ENCODE measurements around the gene GRK5. TPM values are rescaled to one million over a fixed set of nuclear protein-coding genes. Genes with fewer than 3 reads are reported as not detected.

Gene GRK5
- total and polyA plus RNA-seq, 5 donors from 2014 or later = 5.1 to 46.4 (median 14.5) TPM

GRCh38 chr10:119323085-119324016, 116.0 kb downstream of the GRK5 start:
- Histone ChIP-seq H3K27ac (ENCODE audit: insufficient read depth, low read length, poor library complexity, severe bottlenecking) (no peak overlapping the region), H3K27me3 (ENCODE audit: control insufficient read depth, insufficient read depth, low read length) (no peaks in the 10 kb centered on the region), H3K36me3 (ENCODE audit: control insufficient read depth, insufficient read depth, low read length) (peaks cover 4% of the 10 kb centered on the region), H3K4me3 (ENCODE audit: low read depth, low read length) (no peak overlapping the region), H3K4me1 (ENCODE audit: control insufficient read depth, insufficient read depth, low read length, poor library complexity, severe bottlenecking) (no peaks in the 10 kb centered on the region), H3K9me3 (ENCODE audit: control insufficient read depth in 2 of 2, low read length in 2 of 2) (no peaks in the 10 kb centered on the region)
- H3K27me3 Mint-ChIP-seq = no peaks in the 10 kb centered on the region
- H3K27ac Mint-ChIP-seq = no peak overlapping the region
- DNase-seq (no peak), ATAC-seq (ENCODE audit: low read depth in 2 of 2) (no peak)
- H3K4me3 Mint-ChIP-seq = no peak overlapping the region
- H3K9me3 Mint-ChIP-seq = no peaks in the 10 kb centered on the region
- peaks cover 0 to 39% (median 20%) of the 10 kb centered on the region in 4 donors for H3K4me1 Mint-ChIP-seq
- peaks cover 19% of the 10 kb centered on the region for H3K36me3 Mint-ChIP-seq

- H3K27ac Mint-ChIP-seq = peak overlapping the region in 1 of 3 donors; percentile 80
- no peak overlapping the region for H3K4me3 Mint-ChIP-seq
- DNase-seq = no peak
- peaks cover 5 to 28% (median 16%) of the 10 kb centered on the region in 4 donors for H3K4me1 Mint-ChIP-seq
- Histone ChIP-seq H3K36me3 (ENCODE audit: control insufficient read depth, insufficient read depth, low read length) (peaks cover 8% of the 10 kb centered on the region), H3K4me1 (ENCODE audit: control insufficient read depth, insufficient read depth, low read length, poor library complexity, severe bottlenecking) (no peaks in the 10 kb centered on the region), H3K4me3 (ENCODE audit: low read depth, low read length) (no peak overlapping the region), H3K27ac (ENCODE audit: insufficient read depth, low read length, poor library complexity, severe bottlenecking) (no peak overlapping the region), H3K27me3 (ENCODE audit: control insufficient read depth, insufficient read depth, low read length) (no peaks in the 10 kb centered on the region), H3K9me3 (ENCODE audit: control insufficient read depth in 2 of 2, low read length in 2 of 2) (no peaks in the 10 kb centered on the region)
- no peak for ATAC-seq (ENCODE audit: low read depth in 2 of 2)
- H3K27me3 Mint-ChIP-seq = no peaks in the 10 kb centered on the region
- no peaks in the 10 kb centered on the region for H3K9me3 Mint-ChIP-seq
- peaks cover 22% of the 10 kb centered on the region for H3K36me3 Mint-ChIP-seq
Observed at GRCh38 chr10:119325131-119325530, 117.8 kb downstream of the GRK5 start.

GRCh38 chr10:119326167-119326566, 118.8 kb downstream of the GRK5 start:
- no peaks in the 10 kb centered on the region for H3K9me3 ChIP-seq (ENCODE audit: control insufficient read depth in 2 of 2, low read length in 2 of 2)
- H3K27me3 ChIP-seq (ENCODE audit: control insufficient read depth, insufficient read depth, low read length) = no peaks in the 10 kb centered on the region
- Mint-ChIP-seq H3K27ac (no peak overlapping the region), H3K4me1 (peaks cover 5 to 23% (median 11%) of the 10 kb centered on the region in 4 donors), H3K9me3 (no peaks in the 10 kb centered on the region), H3K4me3 (no peak overlapping the region), H3K27me3 (no peaks in the 10 kb centered on the region), H3K36me3 (peaks cover 19% of the 10 kb centered on the region)
- no peaks in the 10 kb centered on the region for H3K4me1 ChIP-seq (ENCODE audit: control insufficient read depth, insufficient read depth, low read length, poor library complexity, severe bottlenecking)
- no peak overlapping the region for H3K4me3 ChIP-seq (ENCODE audit: low read depth, low read length)
- ATAC-seq (ENCODE audit: low read depth in 2 of 2) = no peak
- DNase-seq = no peak
- H3K27ac ChIP-seq (ENCODE audit: insufficient read depth, low read length, poor library complexity, severe bottlenecking) = no peak overlapping the region
- H3K36me3 ChIP-seq (ENCODE audit: control insufficient read depth, insufficient read depth, low read length) = peaks cover 8% of the 10 kb centered on the region

- no peaks in the 10 kb centered on the region for H3K9me3 Mint-ChIP-seq
- Histone ChIP-seq H3K27me3 (ENCODE audit: control insufficient read depth, insufficient read depth, low read length) (no peaks in the 10 kb centered on the region), H3K4me3 (ENCODE audit: low read depth, low read length) (no peak overlapping the region), H3K9me3 (ENCODE audit: control insufficient read depth in 2 of 2, low read length in 2 of 2) (no peaks in the 10 kb centered on the region), H3K4me1 (ENCODE audit: control insufficient read depth, insufficient read depth, low read length, poor library complexity, severe bottlenecking) (no peaks in the 10 kb centered on the region), H3K27ac (ENCODE audit: insufficient read depth, low read length, poor library complexity, severe bottlenecking) (no peak overlapping the region), H3K36me3 (ENCODE audit: control insufficient read depth, insufficient read depth, low read length) (peaks cover 8% of the 10 kb centered on the region)
- no peaks in the 10 kb centered on the region for H3K27me3 Mint-ChIP-seq
- H3K4me1 Mint-ChIP-seq = peaks cover under 1 to 19% (median 8%) of the 10 kb centered on the region in 4 donors
- ATAC-seq (ENCODE audit: low read depth in 2 of 2) (no peak), DNase-seq (no peak)
- no peak overlapping the region for H3K4me3 Mint-ChIP-seq
- H3K27ac Mint-ChIP-seq = no peak overlapping the region
- H3K36me3 Mint-ChIP-seq = peaks cover 14% of the 10 kb centered on the region
Observed at GRCh38 chr10:119327096-119327745, 119.8 kb downstream of the GRK5 start.

- no peaks in the 10 kb centered on the region for H3K27me3 Mint-ChIP-seq
- no peak for ATAC-seq (ENCODE audit: low read depth in 2 of 2)
Observed at GRCh38 chr10:119328223-119328622, 120.9 kb downstream of the GRK5 start.

GRCh38 chr10:119330342-119330741, 123.0 kb downstream of the GRK5 start:
- Histone ChIP-seq H3K4me3 (ENCODE audit: low read depth, low read length) (no peak overlapping the region), H3K9me3 (ENCODE audit: control insufficient read depth in 2 of 2, low read length in 2 of 2) (no peaks in the 10 kb centered on the region), H3K27me3 (ENCODE audit: control insufficient read depth, insufficient read depth, low read length) (no peaks in the 10 kb centered on the region), H3K36me3 (ENCODE audit: control insufficient read depth, insufficient read depth, low read length) (peaks cover 20% of the 10 kb centered on the region), H3K27ac (ENCODE audit: insufficient read depth, low read length, poor library complexity, severe bottlenecking) (no peak overlapping the region), H3K4me1 (ENCODE audit: control insufficient read depth, insufficient read depth, low read length, poor library complexity, severe bottlenecking) (no peaks in the 10 kb centered on the region)
- ATAC-seq (ENCODE audit: low read depth in 2 of 2) = no peak
- Mint-ChIP-seq H3K36me3 (peaks cover 18% of the 10 kb centered on the region), H3K27ac (no peak overlapping the region), H3K4me1 (peaks cover 4 to 11% (median 9%) of the 10 kb centered on the region in 4 donors), H3K9me3 (peaks cover 0 to 1% (median 0%) of the 10 kb centered on the region in 7 donors), H3K4me3 (no peak overlapping the region), H3K27me3 (no peaks in the 10 kb centered on the region)
- DNase-seq = no peak

More at GRCh38 chr10:119328223-119328622, 120.9 kb downstream of the GRK5 start:
- H3K27me3 ChIP-seq (ENCODE audit: control insufficient read depth, insufficient read depth, low read length) = no peaks in the 10 kb centered on the region
- Mint-ChIP-seq H3K4me1 (peaks cover 4 to 18% (median 10%) of the 10 kb centered on the region in 4 donors), H3K4me3 (no peak overlapping the region), H3K9me3 (peaks cover 0 to 1% (median 0%) of the 10 kb centered on the region in 7 donors), H3K27ac (peak overlapping the region in 1 of 3 donors; percentile 36), H3K36me3 (peaks cover 14% of the 10 kb centered on the region)
- no peak for DNase-seq
- peaks cover 14% of the 10 kb centered on the region for H3K36me3 ChIP-seq (ENCODE audit: control insufficient read depth, insufficient read depth, low read length)
- H3K27ac ChIP-seq (ENCODE audit: insufficient read depth, low read length, poor library complexity, severe bottlenecking) = no peak overlapping the region
- H3K4me1 ChIP-seq (ENCODE audit: control insufficient read depth, insufficient read depth, low read length, poor library complexity, severe bottlenecking) = no peaks in the 10 kb centered on the region
- H3K4me3 ChIP-seq (ENCODE audit: low read depth, low read length) = no peak overlapping the region
- no peaks in the 10 kb centered on the region for H3K9me3 ChIP-seq (ENCODE audit: control insufficient read depth in 2 of 2, low read length in 2 of 2)

- Histone ChIP-seq H3K9me3 (ENCODE audit: control insufficient read depth in 2 of 2, low read length in 2 of 2) (no peaks in the 10 kb centered on the region), H3K4me3 (ENCODE audit: low read depth, low read length) (no peak overlapping the region), H3K36me3 (ENCODE audit: control insufficient read depth, insufficient read depth, low read length) (peaks cover 21% of the 10 kb centered on the region), H3K4me1 (ENCODE audit: control insufficient read depth, insufficient read depth, low read length, poor library complexity, severe bottlenecking) (no peaks in the 10 kb centered on the region), H3K27me3 (ENCODE audit: control insufficient read depth, insufficient read depth, low read length) (no peaks in the 10 kb centered on the region), H3K27ac (ENCODE audit: insufficient read depth, low read length, poor library complexity, severe bottlenecking) (no peak overlapping the region)
- H3K36me3 Mint-ChIP-seq = peaks cover 23% of the 10 kb centered on the region
- no peaks in the 10 kb centered on the region for H3K27me3 Mint-ChIP-seq
- ATAC-seq (ENCODE audit: low read depth in 2 of 2) (no peak), DNase-seq (no peak)
- H3K27ac Mint-ChIP-seq = peak overlapping the region in 2 of 3 donors; percentile 32 to 71
- H3K9me3 Mint-ChIP-seq = peaks cover 0 to 1% (median 0%) of the 10 kb centered on the region in 7 donors
- H3K4me3 Mint-ChIP-seq = no peak overlapping the region
- peaks cover 4 to 11% (median 9%) of the 10 kb centered on the region in 4 donors for H3K4me1 Mint-ChIP-seq
Observed at GRCh38 chr10:119331061-119331460, 123.7 kb downstream of the GRK5 start.

Measured in CD4-positive, CD25-positive, alpha-beta regulatory T cell (primary cell).